ENCODE measurements around the gene FAF1. TPM values are rescaled to one million over a fixed set of nuclear protein-coding genes. Genes with fewer than 3 reads are reported as not detected.

FAF1 gene
- total and polyA plus RNA-seq, 9 of the 15 experiments (the other 6 are each of a cell fraction or from before 2014, with no cell fraction given) = 48.7 to 225 (median 118) TPM

- Histone ChIP-seq H3K27me3 (ENCODE audit: control insufficient read depth in 2 of 2, insufficient read depth in 2 of 2, low read length in 2 of 2) (no peaks in the 10 kb centered on the region), H2AFZ (ENCODE audit: low read depth, low read length) (no peak overlapping the region), H3K36me3 (ENCODE audit: control insufficient read depth, insufficient read depth, low read length) (peaks cover 9% of the 10 kb centered on the region), H3K4me1 (replicated peaks in 1 of 2; ENCODE audit: control insufficient read depth in 2 of 2, insufficient read depth in 2 of 2, low read length in 2 of 2) (no peaks in the 10 kb centered on the region), H3K79me2 (ENCODE audit: control insufficient read depth, insufficient read depth, low read length) (peaks cover 85% of the 10 kb centered on the region), H3K9me1 (ENCODE audit: control insufficient read depth, insufficient read depth, low read length) (no peaks in the 10 kb centered on the region), H3K9ac (ENCODE audit: insufficient read depth in 1 of 2, low read depth in 2 of 2, low read length in 2 of 2) (no peak overlapping the region), H3K9me3 (replicated peaks; ENCODE audit: control insufficient read depth, insufficient read depth, low read depth, low read length) (no peaks in the 10 kb centered on the region), H4K20me1 (replicated peaks; ENCODE audit: control insufficient read depth, insufficient read depth, low read length) (no peaks in the 10 kb centered on the region), H3K4me2 (ENCODE audit: insufficient read depth, low read length) (no peak overlapping the region), H3K27ac (ENCODE audit: extremely low read depth, low read depth, low read length) (no peak overlapping the region), H3K4me3 (no peak overlapping the region)
- no TSS peak for BruUV-seq (replicated peaks)
- FAIRE-seq (no peak), ATAC-seq (no peak), DNase-seq (ENCODE audit: extremely low read depth in 1 of 4, low spot score in 3 of 4) (no peak)
- CTCF ChIA-PET (ENCODE audit: low intra/inter-chr PET ratio) = no interaction called here
- POLR2A ChIA-PET = interaction anchor here (1.0 to 1.3 kb wide), 3 partner anchors 8 to 12 kb away, joined by 3 to 5 read pairs (median 3); no protein-coding TSS in a partner anchor
- in situ Hi-C loops (cut with MboI) = no loop called here
- intact Hi-C loops (cut with micrococcal nuclease) = no loop called here
- TF ChIP-seq KLF13 (tag; IDR thresholded peaks at IDR 0.05; ENCODE audit: borderline replicate concordance, low read depth) (no peak), ZNF140 (CRISPR knock-in tag; IDR thresholded peaks at IDR 0.05) (no peak), ARID1B (IDR thresholded peaks at IDR 0.05) (no peak), ZNF408 (CRISPR knock-in tag; IDR thresholded peaks at IDR 0.05; ENCODE audit: low read depth) (no peak), ZNF830 (CRISPR knock-in tag; IDR thresholded peaks at IDR 0.05) (no peak), TFAP4 (CRISPR knock-in tag; IDR thresholded peaks at IDR 0.05; ENCODE audit: borderline replicate concordance) (no peak), BHLHE40 (IDR thresholded peaks at IDR 0.05; ENCODE audit: low read length) (no peak), CHD7 (IDR thresholded peaks at IDR 0.05; ENCODE audit: low read depth, low read length) (no peak), NCOA2 (IDR thresholded peaks at IDR 0.05; ENCODE audit: partially characterized antibody in 2 of 2) (no peak)
These were observed 129.4 kb downstream of the FAF1 start for GRCh38 chr1:50830621-50831020.

Data from K562 (cell line).